GM20000 (cell line): Measurements from ENCODE around the gene GREB1.

Experiments used
- DNase-seq: peaks from one replicate; pipeline ENCODE4 v3.0.0; 2012; ENCODE audit warnings: low spot score
- CTCF ChIP-seq: IDR thresholded peaks from 2 replicates; pipeline ENCODE4 v1.5.1; 2012; ENCODE audit warnings: mild to moderate bottlenecking, control low read depth; ENCODE audit errors: extremely low read depth, missing control alignments

GREB1 gene

DNA sequence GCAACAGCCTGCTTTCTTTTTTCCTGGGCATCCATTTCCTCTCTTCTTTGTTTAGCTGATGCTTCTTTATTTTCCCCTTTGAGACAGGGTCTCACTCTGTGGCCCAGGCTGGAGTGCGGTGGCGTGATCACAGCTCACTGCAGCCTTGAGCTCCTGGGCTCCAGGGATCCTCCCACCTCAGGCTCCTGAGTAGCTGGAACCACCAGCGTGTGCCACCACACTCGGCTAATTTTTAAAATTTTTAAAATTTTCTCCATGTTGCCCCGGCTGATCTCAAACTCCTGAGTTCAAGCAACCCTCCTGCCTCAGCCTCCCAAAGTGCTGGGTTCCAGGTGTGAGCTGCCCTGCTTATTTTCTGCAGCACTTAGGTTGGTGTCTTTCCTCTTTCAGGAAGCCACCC lies 77.4 kb downstream of the GREB1 start:
- no peak for TF ChIP-seq CTCF
- DNase-seq: no peak

DNA sequence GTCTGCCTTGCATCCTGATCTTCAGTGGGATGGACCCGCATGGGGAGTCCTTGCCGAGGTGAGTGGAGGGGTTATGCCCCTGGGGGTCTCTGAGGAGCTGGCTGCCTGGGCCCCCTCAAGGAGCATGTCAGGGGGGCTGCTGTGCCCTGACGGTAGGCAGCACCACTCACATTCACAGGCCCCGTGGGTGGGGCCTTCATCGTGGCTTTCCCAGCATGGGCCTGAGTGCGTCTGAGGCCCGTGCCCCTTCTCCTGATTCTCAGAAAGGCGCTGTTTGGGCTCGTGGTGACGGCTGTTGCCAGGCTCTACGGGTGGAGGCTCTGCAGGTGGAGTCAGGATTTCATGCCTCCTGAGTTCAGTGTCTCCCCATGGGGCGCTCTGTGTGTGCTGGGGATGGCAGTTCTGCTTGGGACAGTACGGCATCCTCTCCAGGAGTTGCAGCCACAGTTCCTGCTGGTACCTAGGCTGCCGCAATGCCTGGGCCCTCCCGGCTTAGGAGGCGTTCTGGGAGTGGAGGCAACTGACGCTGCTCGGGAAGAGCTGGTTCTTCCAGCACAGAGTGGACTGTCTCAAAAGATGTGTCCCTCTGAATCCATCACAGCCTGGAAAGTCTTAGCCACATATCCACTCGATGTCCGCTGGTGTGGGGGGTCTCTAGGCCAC lies 78.8 kb downstream of the GREB1 start:
- no peak for TF ChIP-seq CTCF
- no peak for DNase-seq

- no peak for TF ChIP-seq CTCF
Observed at GRCh38 chr2:11613297-11613696, 79.5 kb downstream of the GREB1 start.

DNA sequence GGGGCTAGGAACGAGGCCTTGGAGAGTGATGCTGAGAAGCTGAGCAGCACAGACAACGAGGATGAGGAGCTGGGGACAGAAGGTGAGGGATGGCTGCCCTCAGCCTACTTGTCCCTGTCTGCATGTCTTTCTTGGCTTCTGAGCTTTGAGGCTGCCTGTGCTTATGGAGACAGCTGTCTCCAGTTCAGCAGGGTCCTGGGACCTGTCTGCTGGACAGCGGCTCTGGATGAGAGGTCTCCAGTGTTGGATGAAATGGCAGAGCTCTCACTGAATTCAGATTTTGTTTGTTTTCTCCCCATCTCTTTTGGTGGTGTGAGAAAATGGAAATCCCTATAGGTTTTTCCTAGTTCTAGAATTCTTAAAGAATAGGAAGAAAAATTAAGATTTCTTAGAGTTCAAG lies 81.4 kb downstream of the GREB1 start:
- no peak for DNase-seq
- TF ChIP-seq CTCF: no peak

More at GRCh38 chr2:11613297-11613696, 79.5 kb downstream of the GREB1 start:
- DNase-seq: no peak

- TF ChIP-seq CTCF: no peak
- no peak for DNase-seq
Observed at GRCh38 chr2:11616097-11616687, 82.3 kb downstream of the GREB1 start.

GRCh38 chr2:11616851-11617415 lies 83.1 kb downstream of the GREB1 start:
- TF ChIP-seq CTCF: no peak
- DNase-seq: no peak

GRCh38 chr2:11617527-11617926 lies 83.7 kb downstream of the GREB1 start:
- no peak for TF ChIP-seq CTCF
- DNase-seq: no peak
